Esophagus (tissue), 2 donors: Measurements from ENCODE around the gene RFXAP. TPM values are rescaled to one million over a fixed set of nuclear protein-coding genes. Genes with fewer than 3 reads are reported as not detected.
"Not testable (repeated sequence)": the region's sequence is repeated elsewhere in the genome, so short reads cannot be mapped to it uniquely, and the experiment has no call there.

Experiments
- H3K27ac ChIP-seq, 2 donors: one replicate each; pipeline ENCODE4 v1.5.1; 2013; ENCODE audit warnings: low read depth in 2 of 2, mild to moderate bottlenecking in 2 of 2, inconsistent platforms in 1 of 2, low read length in 1 of 2, moderate library complexity in 1 of 2
- H3K27me3 ChIP-seq, 2 donors: one replicate each; pipeline ENCODE4 v1.6.1; 2013; ENCODE audit warnings: low read length in 2 of 2, control low read depth in 1 of 2, mild to moderate bottlenecking in 1 of 2; ENCODE audit not compliant: insufficient read depth in 2 of 2, control insufficient read depth in 1 of 2
- H3K36me3 ChIP-seq, 2 donors: one replicate each; pipeline ENCODE4 v1.6.1; 2013; ENCODE audit warnings: low read length in 1 of 2; ENCODE audit not compliant: control insufficient read depth in 2 of 2, insufficient read depth in 2 of 2
- H3K4me1 ChIP-seq, 2 donors: one replicate each; pipeline ENCODE4 v1.6.1; 2013; ENCODE audit warnings: low read length in 1 of 2; ENCODE audit not compliant: control insufficient read depth in 2 of 2, insufficient read depth in 2 of 2
- H3K4me3 ChIP-seq, 2 donors: one replicate each; pipeline ENCODE4 v1.5.1; 2013; ENCODE audit warnings: low read length in 2 of 2, mild to moderate bottlenecking in 2 of 2, low read depth in 1 of 2, moderate library complexity in 1 of 2
- H3K9me3 ChIP-seq, 2 donors: one replicate each; pipeline ENCODE4 v1.6.1; 2013; ENCODE audit warnings: mild to moderate bottlenecking in 2 of 2, low read depth in 1 of 2, low read length in 1 of 2, moderate library complexity in 1 of 2; ENCODE audit not compliant: control insufficient read depth in 2 of 2, insufficient read depth in 1 of 2
- WGBS, 2 donors: extraction: QIAGEN DNeasy Blood & Tissue Kit; methylation state at CpG; one replicate each; pipeline ENCODE4 v1.1.7; 2013; 5-methylcytosine and 5-hydroxymethylcytosine counted together
- polyA plus RNA-seq, 2 donors: library from polyadenylated mRNA; stranded (reverse); fragments of 200-250 nt; gene quantifications; one replicate each; pipeline ENCODE4 v1.2.3, GENCODE V29; 2013
- donor health status: healthy with polysubstance abuse.
- donor health status: Bipolar disorder and iron deficiency.

The RFXAP gene, protein sequence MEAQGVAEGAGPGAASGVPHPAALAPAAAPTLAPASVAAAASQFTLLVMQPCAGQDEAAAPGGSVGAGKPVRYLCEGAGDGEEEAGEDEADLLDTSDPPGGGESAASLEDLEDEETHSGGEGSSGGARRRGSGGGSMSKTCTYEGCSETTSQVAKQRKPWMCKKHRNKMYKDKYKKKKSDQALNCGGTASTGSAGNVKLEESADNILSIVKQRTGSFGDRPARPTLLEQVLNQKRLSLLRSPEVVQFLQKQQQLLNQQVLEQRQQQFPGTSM
- 1 to 10 TPM; 1.4 to 1.6 TPM for polyA plus RNA-seq

DNA sequence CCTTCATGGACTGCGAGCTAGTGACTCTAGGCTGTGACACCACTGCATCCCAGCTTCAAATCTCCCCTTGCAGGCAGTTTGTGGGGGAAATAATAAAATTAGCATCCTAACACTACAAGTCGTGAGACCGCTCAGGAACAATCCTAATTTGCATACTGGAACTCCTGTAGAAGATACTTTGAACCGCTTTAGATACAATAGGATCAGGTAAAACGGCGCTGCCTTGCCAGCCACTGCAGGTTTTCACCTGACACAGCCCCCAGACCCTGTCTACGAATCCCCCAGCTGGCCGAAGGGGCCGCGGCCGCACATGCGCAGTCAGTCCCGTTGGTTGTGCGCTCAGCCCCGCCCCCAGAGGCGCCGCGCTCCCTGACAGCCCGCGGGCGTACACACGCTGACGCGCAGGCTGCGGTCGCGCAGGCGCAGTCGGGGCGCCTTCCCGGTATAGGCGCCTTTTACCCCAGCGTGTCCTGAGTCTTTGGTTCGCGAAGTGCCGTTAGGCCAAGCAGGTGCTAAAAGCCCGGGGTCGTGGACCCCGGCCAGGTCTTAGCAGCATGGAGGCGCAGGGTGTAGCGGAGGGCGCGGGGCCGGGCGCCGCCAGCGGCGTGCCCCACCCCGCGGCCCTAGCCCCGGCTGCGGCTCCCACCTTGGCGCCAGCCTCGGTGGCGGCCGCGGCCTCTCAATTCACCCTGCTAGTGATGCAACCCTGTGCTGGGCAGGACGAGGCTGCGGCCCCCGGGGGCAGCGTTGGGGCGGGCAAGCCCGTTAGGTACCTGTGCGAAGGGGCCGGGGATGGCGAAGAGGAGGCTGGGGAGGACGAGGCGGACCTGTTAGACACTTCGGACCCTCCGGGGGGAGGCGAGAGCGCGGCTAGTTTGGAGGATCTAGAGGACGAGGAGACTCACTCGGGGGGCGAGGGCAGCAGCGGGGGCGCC lies at the start of gene RFXAP:
Gene RFXAP, plus strand, starts transcription at position 419 of the 935 bp plus-strand sequence. Its CDS starts 136 bp downstream, at position 555.
- 0 to 1% methylated on average over 68 to 78 of the region's 78 CpGs for WGBS, 2 donors
- no peaks in the 10 kb centered on the region for H3K9me3 ChIP-seq
- H3K4me3 ChIP-seq = peak within 1 kb of the TSS; percentile 73 to 76
- no peaks in the 10 kb centered on the region for H3K27me3 ChIP-seq
- H3K27ac ChIP-seq = peak within 1 kb of the TSS; percentile 28 to 63
- H3K36me3 ChIP-seq = no peaks in the 10 kb centered on the region
- peaks cover 0 to 5% of the 10 kb centered on the region in 2 donors for H3K4me1 ChIP-seq

DNA sequence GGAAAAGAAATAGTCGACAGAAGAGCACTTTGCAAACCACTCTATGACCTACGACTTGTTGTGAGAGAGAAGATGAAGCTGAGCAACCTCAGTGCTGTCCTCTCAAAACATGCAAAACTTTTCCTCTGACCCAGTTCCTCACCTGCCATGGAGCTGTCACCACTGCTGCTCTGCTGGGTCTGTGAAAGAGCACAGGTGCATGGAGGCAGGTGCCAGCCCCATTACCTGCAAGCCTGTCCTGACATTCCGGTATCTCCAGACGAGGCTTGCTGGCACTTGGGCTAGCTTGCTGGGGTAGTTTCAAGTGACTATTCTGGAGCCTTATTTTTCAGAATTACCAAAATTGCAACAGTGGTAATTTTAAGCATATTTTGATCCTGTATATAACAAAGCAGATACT lies 49.5 kb upstream of the RFXAP start:
- Histone ChIP-seq H3K4me3 (no peak overlapping the region), H3K4me1 (no peaks in the 10 kb centered on the region), H3K27ac (no peak overlapping the region), H3K36me3 (no peaks in the 10 kb centered on the region), H3K9me3 (peaks cover 0 to 3% of the 10 kb centered on the region in 2 donors), H3K27me3 (no peaks in the 10 kb centered on the region)
- 72 to 85% methylated on average over 4 of the region's 4 CpGs for WGBS, 2 donors

DNA sequence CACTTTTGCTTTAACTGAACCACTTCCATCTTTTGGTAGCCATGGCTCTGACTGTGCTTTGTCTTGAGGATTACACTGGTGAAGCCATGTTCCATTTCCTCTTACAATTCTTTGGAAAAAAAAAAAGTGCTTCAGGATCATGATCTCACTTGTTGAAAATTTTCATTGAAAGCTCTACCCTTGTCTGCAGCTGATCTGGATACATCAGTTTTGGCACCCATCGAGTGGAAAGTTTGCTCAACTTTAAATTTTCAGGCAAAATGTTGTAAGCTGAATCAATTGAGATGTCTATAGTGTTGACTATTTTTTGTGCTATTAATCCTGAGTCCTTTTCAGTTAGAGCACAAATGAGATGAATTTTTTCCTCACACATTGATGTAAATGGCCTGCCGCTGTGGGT lies 48.3 kb upstream of the RFXAP start:
- no peaks in the 10 kb centered on the region for H3K4me1 ChIP-seq
- no peaks in the 10 kb centered on the region for H3K27me3 ChIP-seq
- peaks cover 0 to 3% of the 10 kb centered on the region in 2 donors for H3K9me3 ChIP-seq
- no peak overlapping the region for H3K27ac ChIP-seq
- H3K4me3 ChIP-seq = no peak overlapping the region
- WGBS, 2 donors = 67 to 71% methylated on average over 2 of the region's 2 CpGs
- no peaks in the 10 kb centered on the region for H3K36me3 ChIP-seq

DNA sequence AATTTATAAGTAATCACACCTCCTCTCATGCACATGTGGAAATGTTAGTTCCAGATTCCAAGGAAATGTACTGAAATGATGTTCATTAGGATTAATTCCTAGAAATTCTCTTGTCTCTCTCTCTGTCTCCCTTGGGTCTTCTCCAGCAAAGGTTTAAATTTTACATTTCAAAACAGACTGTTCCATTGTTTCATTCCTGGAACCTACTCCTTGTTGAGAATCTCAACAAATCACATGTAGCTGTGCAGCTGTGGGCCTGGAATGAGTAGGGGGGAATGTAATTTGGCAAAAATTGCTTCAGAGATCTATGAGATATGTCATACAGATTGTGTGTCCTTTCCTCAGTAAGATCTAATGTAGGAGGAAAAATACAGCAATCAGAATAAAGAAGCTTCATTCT lies 46.2 kb upstream of the RFXAP start:
- Histone ChIP-seq H3K27me3 (no peaks in the 10 kb centered on the region), H3K9me3 (no peaks in the 10 kb centered on the region), H3K4me3 (no peak overlapping the region), H3K4me1 (no peaks in the 10 kb centered on the region), H3K36me3 (no peaks in the 10 kb centered on the region), H3K27ac (no peak overlapping the region)

DNA sequence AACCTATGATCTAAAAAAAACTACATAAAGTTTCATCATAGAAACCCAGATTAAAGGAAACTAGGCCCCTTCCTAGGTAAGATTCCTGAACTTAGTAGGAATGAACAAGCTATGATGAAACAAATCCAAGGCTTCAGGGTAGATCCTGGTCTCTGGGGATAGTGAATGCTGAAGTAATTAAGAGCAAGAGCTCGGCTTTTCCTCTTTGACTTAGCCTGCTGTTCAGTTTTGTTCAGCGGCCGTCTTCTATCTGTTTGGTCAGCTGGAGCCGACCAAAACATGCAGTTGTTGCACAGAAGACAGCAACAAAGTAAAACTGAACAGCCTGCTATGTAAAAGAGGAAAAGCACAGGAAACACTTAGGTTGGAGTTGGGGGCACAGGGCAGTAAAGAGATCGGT lies 44.1 kb upstream of the RFXAP start:
- H3K4me1 ChIP-seq = no peaks in the 10 kb centered on the region
- no peak overlapping the region for H3K4me3 ChIP-seq
- H3K9me3 ChIP-seq = no peaks in the 10 kb centered on the region
- H3K27me3 ChIP-seq = no peaks in the 10 kb centered on the region
- no peaks in the 10 kb centered on the region for H3K36me3 ChIP-seq
- no peak overlapping the region for H3K27ac ChIP-seq
- 60 to 72% methylated on average over 5 of the region's 5 CpGs for WGBS, 2 donors

DNA sequence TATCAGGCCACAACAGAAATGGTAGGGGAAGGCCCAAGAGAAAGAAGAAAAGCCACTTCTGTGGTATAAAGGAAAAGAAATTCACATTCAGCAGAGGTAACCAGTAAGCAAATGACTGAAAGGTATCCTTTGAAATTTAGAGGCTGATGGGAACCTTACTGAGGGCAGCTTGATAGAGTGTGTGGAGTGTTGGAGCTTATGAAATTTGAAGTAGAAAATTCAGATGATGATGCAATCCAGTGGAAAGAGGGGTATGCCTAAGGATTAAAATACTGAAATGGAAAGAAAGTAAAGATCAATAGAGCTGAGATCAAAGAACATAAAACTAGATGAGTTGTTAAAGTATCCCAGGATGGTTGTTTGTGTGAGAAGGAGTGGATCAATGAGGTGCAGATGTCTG lies 42.8 kb upstream of the RFXAP start:
- Histone ChIP-seq H3K27ac (no peak overlapping the region), H3K36me3 (no peaks in the 10 kb centered on the region), H3K27me3 (no peaks in the 10 kb centered on the region), H3K4me3 (no peak overlapping the region), H3K9me3 (no peaks in the 10 kb centered on the region), H3K4me1 (no peaks in the 10 kb centered on the region)

DNA sequence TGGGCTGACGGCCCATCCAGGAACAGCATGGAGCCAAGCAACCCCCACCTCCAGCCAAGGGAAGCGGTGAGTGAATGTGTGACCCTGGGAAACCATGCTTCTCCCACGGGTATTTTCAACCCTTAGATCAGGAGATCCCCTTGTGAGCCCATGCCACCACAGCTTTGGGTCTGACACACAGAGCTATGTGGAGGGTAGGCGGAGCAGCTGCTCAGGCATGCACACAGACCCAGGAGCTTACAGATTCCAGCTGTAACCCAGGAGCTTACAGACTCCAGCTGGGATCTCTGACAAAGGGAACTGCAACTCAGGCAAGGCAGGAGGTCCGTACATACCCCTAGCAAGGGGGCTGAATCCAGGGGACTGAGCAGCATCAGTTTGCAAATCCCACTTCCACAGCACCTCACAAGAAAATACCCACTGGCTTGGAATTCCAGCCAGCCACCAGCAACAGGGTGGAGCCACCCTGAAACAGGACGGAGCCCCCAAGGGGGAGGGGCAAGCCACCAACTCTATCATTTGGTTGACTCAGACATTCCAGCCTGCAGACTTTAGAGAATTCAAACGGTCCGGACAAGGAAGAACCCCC lies 40.8 kb upstream of the RFXAP start:
- H3K27ac ChIP-seq = no peak overlapping the region
- no peaks in the 10 kb centered on the region for H3K27me3 ChIP-seq
- H3K4me3 ChIP-seq = no peak overlapping the region
- H3K36me3 ChIP-seq = no peaks in the 10 kb centered on the region
- H3K9me3 ChIP-seq = no peaks in the 10 kb centered on the region
- 24 to 33% methylated on average over 8 of the region's 8 CpGs for WGBS, 2 donors
- H3K4me1 ChIP-seq = no peaks in the 10 kb centered on the region

DNA sequence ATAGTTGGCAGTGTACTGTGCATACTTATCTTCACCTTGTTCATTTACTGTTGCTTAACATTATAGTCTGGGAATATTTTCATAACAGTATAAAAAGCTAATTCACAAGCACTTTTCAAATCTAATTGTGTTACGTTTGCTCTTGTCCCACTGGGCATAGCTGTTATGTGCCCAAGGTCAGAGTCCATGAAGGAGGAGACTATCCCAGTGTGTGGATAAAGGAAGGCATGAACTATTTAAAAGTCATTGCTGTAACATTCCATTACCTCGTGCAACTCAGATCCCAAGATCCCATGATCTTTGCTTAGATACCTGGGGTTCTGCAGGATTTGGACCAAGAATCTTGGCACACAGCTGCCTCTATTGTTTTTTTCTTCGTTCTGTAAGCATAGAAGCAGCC lies 35.1 kb upstream of the RFXAP start:
- no peaks in the 10 kb centered on the region for H3K36me3 ChIP-seq
- H3K9me3 ChIP-seq = no peaks in the 10 kb centered on the region
- 47 to 54% methylated on average over 3 of the region's 3 CpGs for WGBS, 2 donors
- no peak overlapping the region for H3K27ac ChIP-seq
- H3K27me3 ChIP-seq = no peaks in the 10 kb centered on the region
- H3K4me1 ChIP-seq = no peaks in the 10 kb centered on the region
- H3K4me3 ChIP-seq = no peak overlapping the region

DNA sequence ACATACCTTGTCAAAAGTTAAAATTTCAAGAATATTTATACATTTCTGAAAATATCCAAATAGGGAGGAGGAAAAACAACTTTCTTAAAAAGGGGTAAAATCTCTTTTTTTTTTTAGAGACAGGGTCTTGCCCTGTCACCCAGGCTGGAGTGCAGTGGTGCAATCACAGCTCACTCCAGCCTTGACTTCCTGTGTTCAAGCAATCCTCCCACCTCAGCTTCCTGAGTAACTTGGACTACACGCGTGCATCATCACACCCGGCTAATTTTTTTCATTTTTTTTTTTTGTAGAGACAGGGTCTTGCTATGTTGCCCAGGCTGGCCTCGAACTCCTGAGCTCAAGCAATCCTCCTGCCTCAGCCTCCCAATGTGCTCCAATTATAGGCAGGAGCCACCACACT lies 32.8 kb upstream of the RFXAP start:
- H3K27me3 ChIP-seq, H3K27ac ChIP-seq, H3K4me3 ChIP-seq, H3K4me1 ChIP-seq, H3K9me3 ChIP-seq, H3K36me3 ChIP-seq: not testable (repeated sequence)
- 59 to 68% methylated on average over 4 of the region's 4 CpGs for WGBS, 2 donors
